ENCODE results near the gene PBX3. TPM values are rescaled to one million over a fixed set of nuclear protein-coding genes. Genes with fewer than 3 reads are reported as not detected.

PBX3 gene
- total and polyA plus RNA-seq, 10 donors, result 7.2 to 58.4 (median 34.1) TPM

GRCh38 chr9:125912667-125913066 is 165.5 kb downstream of the PBX3 start:
- H3K4me3 ChIP-seq, result no peak overlapping the region
- H3K4me1 ChIP-seq, result no peaks in the 10 kb centered on the region
- H3K36me3 ChIP-seq, result peaks cover 0 to 8% (median 0%) of the 10 kb centered on the region in 6 donors
- TF ChIP-seq POLR2AphosphoS5 (IDR thresholded peaks at IDR 0.05) (no peak), POLR2A (IDR thresholded peaks at IDR 0.05) (no peak), CTCF (IDR thresholded peaks at IDR 0.05 in 8 of 11, conservative IDR thresholded peaks at IDR 0.05 in 3 of 11) (no peak)
- no peak for DNase-seq
- H3K9me3 ChIP-seq, result no peaks in the 10 kb centered on the region
- H3K27ac ChIP-seq, result no peak overlapping the region
- intact Hi-C loops (cut with DNase I; ENCODE audit: low total_unique reads), result no loop called here
- H3K27me3 ChIP-seq (replicated peaks in 1 of 7), result no peaks in the 10 kb centered on the region

- Histone ChIP-seq H3K27ac (no peak overlapping the region), H3K4me1 (no peaks in the 10 kb centered on the region), H3K4me3 (no peak overlapping the region), H3K36me3 (peaks cover 0 to 8% (median 0%) of the 10 kb centered on the region in 6 donors), H3K27me3 (replicated peaks in 1 of 7) (no peaks in the 10 kb centered on the region), H3K9me3 (no peaks in the 10 kb centered on the region)
- DNase-seq, result no peak
- intact Hi-C loops (cut with DNase I; ENCODE audit: low total_unique reads), result no loop called here
- no peak for TF ChIP-seq CTCF (IDR thresholded peaks at IDR 0.05 in 8 of 11, conservative IDR thresholded peaks at IDR 0.05 in 3 of 11)
- TF ChIP-seq POLR2AphosphoS5 (IDR thresholded peaks at IDR 0.05), result no peak
- no peak for TF ChIP-seq POLR2A (IDR thresholded peaks at IDR 0.05)
- 83 to 90% (median 89%) methylated on average over 2 of the region's 2 CpGs for WGBS, 5 donors
Observed at GRCh38 chr9:125913551-125913950, 166.4 kb downstream of the PBX3 start.

GRCh38 chr9:125914411-125914810 is 167.2 kb downstream of the PBX3 start:
- intact Hi-C loops (cut with DNase I; ENCODE audit: low total_unique reads), result no loop called here
- WGBS, 5 donors, result 91 to 100% (median 93%) methylated on average over 1 of the region's 1 CpG
- TF ChIP-seq POLR2AphosphoS5 (IDR thresholded peaks at IDR 0.05) (no peak), CTCF (IDR thresholded peaks at IDR 0.05 in 8 of 11, conservative IDR thresholded peaks at IDR 0.05 in 3 of 11) (no peak), POLR2A (IDR thresholded peaks at IDR 0.05) (no peak)

GRCh38 chr9:125915606-125916005 is 168.4 kb downstream of the PBX3 start:
- WGBS, 5 donors, result 95 to 98% (median 97%) methylated on average over 8 of the region's 8 CpGs
- TF ChIP-seq CTCF (IDR thresholded peaks at IDR 0.05 in 8 of 11, conservative IDR thresholded peaks at IDR 0.05 in 3 of 11) (no peak), POLR2AphosphoS5 (IDR thresholded peaks at IDR 0.05) (no peak), POLR2A (IDR thresholded peaks at IDR 0.05) (no peak)
- Histone ChIP-seq H3K36me3 (peaks cover 0 to 8% (median 0%) of the 10 kb centered on the region in 6 donors), H3K27ac (no peak overlapping the region), H3K27me3 (replicated peaks in 1 of 7) (no peaks in the 10 kb centered on the region), H3K4me3 (no peak overlapping the region), H3K4me1 (no peaks in the 10 kb centered on the region), H3K9me3 (no peaks in the 10 kb centered on the region)
- DNase-seq, result peak; percentile 31
- intact Hi-C loops (cut with DNase I; ENCODE audit: low total_unique reads), result no loop called here

More at GRCh38 chr9:125914411-125914810, 167.2 kb downstream of the PBX3 start:
- Histone ChIP-seq H3K4me1 (no peaks in the 10 kb centered on the region), H3K27me3 (replicated peaks in 1 of 7) (no peaks in the 10 kb centered on the region), H3K36me3 (peaks cover 0 to 8% (median 0%) of the 10 kb centered on the region in 6 donors), H3K9me3 (no peaks in the 10 kb centered on the region), H3K4me3 (no peak overlapping the region), H3K27ac (no peak overlapping the region)
- DNase-seq, result no peak
